Esophagus squamous epithelium (tissue), 4 donors: ENCODE measurements around the gene STAP1.

ENCODE experiments used
- POLR2A ChIP-seq, 4 donors: fragments of 450-650 bp; IDR thresholded peaks; one replicate each; pipeline ENCODE4 v1.6.1; 2017; ENCODE audit warnings: antibody characterized with exemption in 4 of 4, mild to moderate bottlenecking in 4 of 4, moderate library complexity in 3 of 4
- TF ChIP-seq, protein P1 (sequence below), 6 experiments: fragments of 450-650 bp in 4 of 6; fragments of 200-600 bp in 2 of 6; sonication (generic) in 2 of 6; IDR thresholded peaks; one replicate each; pipeline ENCODE4 v1.5.1; 2016 to 2019; ENCODE audit warnings: antibody characterized with exemption in 6 of 6, mild to moderate bottlenecking in 4 of 6, moderate library complexity in 4 of 6

DNA sequence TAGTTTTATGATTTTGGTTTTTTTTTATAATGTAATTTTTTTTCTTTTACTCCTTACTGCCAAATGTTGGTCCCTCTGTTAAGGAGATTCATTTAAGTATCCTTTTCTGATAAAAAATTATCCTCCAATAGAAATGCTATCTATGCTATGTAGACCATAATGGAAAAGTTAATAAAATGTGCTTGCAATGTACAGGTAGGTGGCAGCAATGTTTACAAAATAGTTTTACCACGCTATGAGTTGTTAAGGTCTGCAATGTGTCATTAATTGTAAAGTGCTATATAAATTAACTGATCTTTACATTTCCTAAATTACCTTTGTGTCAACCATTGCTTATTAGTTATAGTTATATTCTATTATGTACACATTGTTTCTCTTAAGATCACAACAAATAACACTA, 9.4 kb upstream of the STAP1 start:
- TF ChIP-seq POLR2A (IDR thresholded peaks at IDR 0.05): no peak
- TF ChIP-seq, protein P1, sequence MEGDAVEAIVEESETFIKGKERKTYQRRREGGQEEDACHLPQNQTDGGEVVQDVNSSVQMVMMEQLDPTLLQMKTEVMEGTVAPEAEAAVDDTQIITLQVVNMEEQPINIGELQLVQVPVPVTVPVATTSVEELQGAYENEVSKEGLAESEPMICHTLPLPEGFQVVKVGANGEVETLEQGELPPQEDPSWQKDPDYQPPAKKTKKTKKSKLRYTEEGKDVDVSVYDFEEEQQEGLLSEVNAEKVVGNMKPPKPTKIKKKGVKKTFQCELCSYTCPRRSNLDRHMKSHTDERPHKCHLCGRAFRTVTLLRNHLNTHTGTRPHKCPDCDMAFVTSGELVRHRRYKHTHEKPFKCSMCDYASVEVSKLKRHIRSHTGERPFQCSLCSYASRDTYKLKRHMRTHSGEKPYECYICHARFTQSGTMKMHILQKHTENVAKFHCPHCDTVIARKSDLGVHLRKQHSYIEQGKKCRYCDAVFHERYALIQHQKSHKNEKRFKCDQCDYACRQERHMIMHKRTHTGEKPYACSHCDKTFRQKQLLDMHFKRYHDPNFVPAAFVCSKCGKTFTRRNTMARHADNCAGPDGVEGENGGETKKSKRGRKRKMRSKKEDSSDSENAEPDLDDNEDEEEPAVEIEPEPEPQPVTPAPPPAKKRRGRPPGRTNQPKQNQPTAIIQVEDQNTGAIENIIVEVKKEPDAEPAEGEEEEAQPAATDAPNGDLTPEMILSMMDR (IDR thresholded peaks at IDR 0.05): peak; percentile 16 to 62 (median 32)
